ENCODE measurements around the gene POP5.
"Not testable (repeated sequence)": the region's sequence is repeated elsewhere in the genome, so short reads cannot be mapped to it uniquely, and the experiment has no call there.

Gene POP5

DNA sequence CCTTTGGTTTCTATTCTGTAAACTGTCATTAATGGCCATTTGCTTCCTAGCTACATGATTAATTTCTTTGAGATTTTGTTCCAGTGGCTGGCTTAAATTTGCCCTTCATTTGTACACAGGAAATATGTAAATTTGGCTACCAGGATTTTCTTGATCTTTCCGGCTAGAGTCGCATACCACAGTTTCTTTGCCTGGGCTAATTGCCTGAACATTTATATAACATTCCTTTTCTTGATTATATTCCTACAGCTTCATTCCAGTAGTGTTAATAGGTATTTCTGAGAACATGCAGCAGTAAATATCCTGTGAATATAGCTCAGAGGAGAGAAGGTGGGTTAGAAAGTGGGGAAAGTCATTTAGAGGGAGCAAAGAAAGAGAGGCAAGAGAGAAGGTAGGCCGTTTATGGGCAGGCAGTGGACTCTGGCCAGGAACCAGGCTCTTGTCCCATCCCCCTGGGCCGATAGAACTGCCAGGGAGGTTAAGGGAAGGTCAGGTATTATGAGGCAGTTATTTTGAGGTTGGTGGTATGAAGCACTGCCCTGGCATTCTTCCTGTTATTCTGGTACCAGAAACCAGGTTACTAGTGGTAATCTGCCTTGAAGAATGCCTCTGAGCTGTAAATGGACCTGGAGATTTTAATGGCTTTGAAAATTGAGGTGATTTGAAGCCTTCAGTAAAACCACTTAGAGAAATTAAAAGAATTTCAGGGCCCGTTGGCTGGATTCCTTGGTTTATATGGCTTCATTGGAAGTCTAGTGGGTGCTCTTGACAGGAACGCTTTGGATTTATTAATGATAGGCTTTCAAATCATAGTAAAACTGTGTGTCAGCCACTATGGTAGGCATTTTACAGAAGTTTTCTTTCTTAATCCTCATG lies 42.7 kb downstream of the POP5 start:
- no peak for DNase-seq (ENCODE audit: extremely low read depth in 1 of 2, low read depth in 1 of 2)

GRCh38 chr12:120537856-120538220 lies 43.4 kb downstream of the POP5 start:
- no peak for DNase-seq (ENCODE audit: extremely low read depth in 1 of 2, low read depth in 1 of 2)

GRCh38 chr12:120536064-120536791 lies 45.0 kb downstream of the POP5 start:
- no peak for DNase-seq (ENCODE audit: extremely low read depth in 1 of 2, low read depth in 1 of 2)

DNA sequence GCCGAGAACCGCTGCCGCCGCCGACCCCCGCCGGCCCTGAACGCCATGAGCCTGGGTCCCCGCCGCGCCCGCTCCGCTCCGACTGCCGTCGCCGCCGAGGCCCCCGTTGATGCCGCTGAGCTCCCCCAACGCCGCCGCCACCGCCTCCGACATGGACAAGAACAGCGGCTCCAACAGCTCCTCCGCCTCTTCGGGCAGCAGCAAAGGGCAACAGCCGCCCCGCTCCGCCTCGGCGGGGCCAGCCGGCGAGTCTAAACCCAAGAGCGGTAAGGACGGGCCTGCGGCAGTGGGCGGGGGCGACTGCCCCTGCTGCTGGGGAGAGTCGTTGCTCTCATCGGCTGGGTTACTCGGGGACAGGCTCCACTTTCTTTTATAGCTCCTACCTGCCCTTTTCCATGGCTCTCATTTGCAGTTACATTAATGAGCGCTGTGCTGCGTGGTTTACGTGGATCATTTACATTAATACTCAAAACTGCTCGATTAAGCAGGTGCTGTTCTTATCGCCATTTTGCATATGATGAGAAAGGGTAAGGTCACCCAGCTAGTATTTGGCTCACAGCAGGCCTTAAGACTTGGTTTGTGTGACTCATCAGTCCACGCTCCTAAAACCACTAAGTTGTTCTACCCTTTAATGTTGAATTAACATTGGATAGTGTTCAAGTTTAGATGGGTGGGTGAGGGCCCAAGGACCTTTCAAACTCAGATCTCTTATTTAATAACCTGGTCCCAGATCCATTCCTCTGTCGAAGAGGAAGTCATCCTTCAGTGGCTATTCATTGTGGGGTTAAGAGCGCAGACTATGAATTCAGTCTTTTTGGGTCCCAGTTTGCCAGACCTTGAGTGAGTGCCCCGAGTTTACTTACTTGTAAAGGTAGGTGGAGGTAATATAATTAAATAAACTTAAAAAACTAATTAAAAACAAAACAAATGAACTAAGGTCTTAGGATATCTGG lies 46.2 kb downstream of the POP5 start:
- DNase-seq (ENCODE audit: extremely low read depth in 1 of 2, low read depth in 1 of 2) = peak; percentile 9 to 16

- peak; percentile 44 to 51 for DNase-seq (ENCODE audit: extremely low read depth in 1 of 2, low read depth in 1 of 2)
These were observed 46.9 kb downstream of the POP5 start, which contains the start of gene RNF10 for GRCh38 chr12:120534203-120534702. RNF10 (plus strand) TSS chr12:120534356; CDS start chr12:120534812, 456 bp downstream.

- no peak for DNase-seq (ENCODE audit: extremely low read depth in 1 of 2, low read depth in 1 of 2)
These were observed 48.4 kb downstream of the POP5 start for GRCh38 chr12:120532701-120533238.

DNA sequence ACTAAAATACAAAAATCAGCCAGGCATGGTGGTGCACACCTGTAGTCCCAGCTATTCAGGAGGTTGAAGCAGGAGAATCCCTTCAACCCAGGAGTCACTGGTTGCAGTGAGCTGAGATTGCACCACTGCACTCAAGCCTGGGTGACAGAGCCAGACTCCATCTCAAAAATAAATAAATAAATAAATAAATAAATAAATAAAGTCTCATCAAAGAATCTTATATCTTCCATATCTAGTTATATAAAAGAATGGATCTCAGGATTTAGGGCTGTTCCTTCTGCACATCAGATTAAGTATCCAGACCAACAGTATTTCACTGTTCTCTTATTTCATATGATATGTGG lies 50.8 kb downstream of the POP5 start:
- DNase-seq (ENCODE audit: extremely low read depth in 1 of 2, low read depth in 1 of 2) = not testable (repeated sequence)

GRCh38 chr12:120529641-120530417 lies 51.4 kb downstream of the POP5 start:
- no peak for DNase-seq (ENCODE audit: extremely low read depth in 1 of 2, low read depth in 1 of 2)

GRCh38 chr12:120528861-120529525 lies 52.2 kb downstream of the POP5 start, which contains the start of gene COQ5:
COQ5 (minus strand) TSS chr12:120529158; CDS start chr12:120529141, 17 bp downstream.
- DNase-seq (ENCODE audit: extremely low read depth in 1 of 2, low read depth in 1 of 2) = peak; percentile 61 to 75

All from activated CD8-positive, alpha-beta memory T cell treated with anti-CD3 and anti-CD28 coated beads for 1 hour (primary cell).